ENCODE measurements around the gene RAMP3.

DNA sequence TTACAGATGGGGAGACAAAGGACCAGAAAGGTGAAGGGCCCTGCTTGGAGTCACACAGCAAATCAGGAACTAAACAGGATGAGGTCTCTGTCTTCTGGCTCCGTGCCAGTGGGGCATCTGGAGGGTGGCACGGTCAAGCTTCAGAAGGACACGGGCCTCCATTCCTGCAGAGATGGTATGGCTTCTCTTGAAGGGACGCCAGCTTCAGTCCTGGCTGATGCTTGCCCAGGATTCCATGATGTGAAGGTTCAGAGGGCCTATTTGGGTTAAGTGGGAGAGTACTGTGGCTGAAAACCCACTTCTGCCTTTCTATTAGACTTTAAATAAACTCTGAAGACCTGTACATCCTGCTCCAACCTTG lies 6.1 kb downstream of the RAMP3 start:
- TF ChIP-seq POLR2AphosphoS5 (IDR thresholded peaks at IDR 0.05; ENCODE audit: low read depth, low read length) (no peak), TAF1 (IDR thresholded peaks at IDR 0.05; ENCODE audit: borderline replicate concordance, insufficient read depth, low read length) (no peak), SIN3A (IDR thresholded peaks at IDR 0.05; ENCODE audit: borderline replicate concordance, insufficient read depth, low read length) (no peak)
- TF ChIP-seq, protein P1, sequence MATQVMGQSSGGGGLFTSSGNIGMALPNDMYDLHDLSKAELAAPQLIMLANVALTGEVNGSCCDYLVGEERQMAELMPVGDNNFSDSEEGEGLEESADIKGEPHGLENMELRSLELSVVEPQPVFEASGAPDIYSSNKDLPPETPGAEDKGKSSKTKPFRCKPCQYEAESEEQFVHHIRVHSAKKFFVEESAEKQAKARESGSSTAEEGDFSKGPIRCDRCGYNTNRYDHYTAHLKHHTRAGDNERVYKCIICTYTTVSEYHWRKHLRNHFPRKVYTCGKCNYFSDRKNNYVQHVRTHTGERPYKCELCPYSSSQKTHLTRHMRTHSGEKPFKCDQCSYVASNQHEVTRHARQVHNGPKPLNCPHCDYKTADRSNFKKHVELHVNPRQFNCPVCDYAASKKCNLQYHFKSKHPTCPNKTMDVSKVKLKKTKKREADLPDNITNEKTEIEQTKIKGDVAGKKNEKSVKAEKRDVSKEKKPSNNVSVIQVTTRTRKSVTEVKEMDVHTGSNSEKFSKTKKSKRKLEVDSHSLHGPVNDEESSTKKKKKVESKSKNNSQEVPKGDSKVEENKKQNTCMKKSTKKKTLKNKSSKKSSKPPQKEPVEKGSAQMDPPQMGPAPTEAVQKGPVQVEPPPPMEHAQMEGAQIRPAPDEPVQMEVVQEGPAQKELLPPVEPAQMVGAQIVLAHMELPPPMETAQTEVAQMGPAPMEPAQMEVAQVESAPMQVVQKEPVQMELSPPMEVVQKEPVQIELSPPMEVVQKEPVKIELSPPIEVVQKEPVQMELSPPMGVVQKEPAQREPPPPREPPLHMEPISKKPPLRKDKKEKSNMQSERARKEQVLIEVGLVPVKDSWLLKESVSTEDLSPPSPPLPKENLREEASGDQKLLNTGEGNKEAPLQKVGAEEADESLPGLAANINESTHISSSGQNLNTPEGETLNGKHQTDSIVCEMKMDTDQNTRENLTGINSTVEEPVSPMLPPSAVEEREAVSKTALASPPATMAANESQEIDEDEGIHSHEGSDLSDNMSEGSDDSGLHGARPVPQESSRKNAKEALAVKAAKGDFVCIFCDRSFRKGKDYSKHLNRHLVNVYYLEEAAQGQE (IDR thresholded peaks at IDR 0.05; ENCODE audit: insufficient read depth in 1 of 2, low read depth in 2 of 2, low read length in 2 of 2) = no peak

Measured in PFSK-1 (cell line).